ENCODE results near the gene RPL5. TPM values are rescaled to one million over a fixed set of nuclear protein-coding genes. Genes with fewer than 3 reads are reported as not detected.

The RPL5 gene
- total RNA-seq, 2 experiments from 2014 or later: 1,359 to 1,602 TPM

- ChIA-PET CTCF (interaction anchor here (0.7 to 3.2 kb wide), 7 partner anchors 10 to 152 kb away, joined by 3 to 22 read pairs (median 5); partner anchors contain the start of genes DIPK1A and RPL5), POLR2A (interaction anchor here (0.9 to 1.0 kb wide), 2 partner anchors 10 to 141 kb away, joined by 3 to 5 read pairs; partner anchors contain the start of gene RPL5)
- no peak for DNase-seq
- no peak for ATAC-seq
- Mint-ChIP-seq H3K4me1 (peaks cover 30% of the 10 kb centered on the region), H3K27me3 (no peaks in the 10 kb centered on the region), H3K9me3 (ENCODE audit: low read depth) (no peaks in the 10 kb centered on the region), H3K27ac (peak overlapping the region; percentile 37), H3K4me3 (no peak overlapping the region), H3K36me3 (ENCODE audit: low read depth) (peaks cover 66% of the 10 kb centered on the region)
- intact Hi-C loops (cut with DNase I, micrococcal nuclease): no loop called here
Measured at GRCh38 chr1:92842082-92843045, 10.5 kb downstream of the RPL5 start.

- H3K36me3 Mint-ChIP-seq (ENCODE audit: low read depth): peaks cover 59% of the 10 kb centered on the region
Measured at GRCh38 chr1:92843046-92843423, 11.2 kb downstream of the RPL5 start.

GRCh38 chr1:92843429-92844352 is 11.9 kb downstream of the RPL5 start:
- ATAC-seq: no peak
- Mint-ChIP-seq H3K27ac (peak overlapping the region; percentile 37), H3K27me3 (no peaks in the 10 kb centered on the region), H3K36me3 (ENCODE audit: low read depth) (peaks cover 52% of the 10 kb centered on the region), H3K4me3 (no peak overlapping the region), H3K9me3 (ENCODE audit: low read depth) (no peaks in the 10 kb centered on the region), H3K4me1 (peaks cover 16% of the 10 kb centered on the region)
- ChIA-PET CTCF (interaction anchor here (0.7 to 3.2 kb wide), 4 partner anchors 12 to 150 kb away, joined by 3 to 22 read pairs (median 8); partner anchors contain the start of gene RPL5), POLR2A (interaction anchor here (0.9 kb wide), 1 partner anchor 12 kb away, joined by 3 read pairs; the partner anchor contains the start of gene RPL5)
- intact Hi-C loops (cut with DNase I, micrococcal nuclease): no loop called here
- no peak for DNase-seq

More at GRCh38 chr1:92843046-92843423, 11.2 kb downstream of the RPL5 start:
- ChIA-PET CTCF (interaction anchor here (0.7 to 3.2 kb wide), 5 partner anchors 11 to 151 kb away, joined by 3 to 22 read pairs (median 7); partner anchors contain the start of genes DIPK1A and RPL5), POLR2A (interaction anchor here (0.9 kb wide), 1 partner anchor 11 kb away, joined by 3 read pairs; the partner anchor contains the start of gene RPL5)
- Mint-ChIP-seq H3K27me3 (no peaks in the 10 kb centered on the region), H3K4me3 (no peak overlapping the region), H3K4me1 (peaks cover 23% of the 10 kb centered on the region), H3K27ac (no peak overlapping the region), H3K9me3 (ENCODE audit: low read depth) (no peaks in the 10 kb centered on the region)
- ATAC-seq (no peak), DNase-seq (no peak)
- intact Hi-C loops (cut with DNase I, micrococcal nuclease): no loop called here

- H3K4me3 Mint-ChIP-seq: no peak overlapping the region
- peak overlapping the region; percentile 37 for H3K27ac Mint-ChIP-seq
- DNase-seq: no peak
- ChIA-PET CTCF (no interaction called here), POLR2A (no interaction called here)
- peaks cover 11% of the 10 kb centered on the region for H3K4me1 Mint-ChIP-seq
- ATAC-seq: no peak
- intact Hi-C loops (cut with DNase I, micrococcal nuclease): no loop called here
- no peaks in the 10 kb centered on the region for H3K9me3 Mint-ChIP-seq (ENCODE audit: low read depth)
- peaks cover 46% of the 10 kb centered on the region for H3K36me3 Mint-ChIP-seq (ENCODE audit: low read depth)
- H3K27me3 Mint-ChIP-seq: no peaks in the 10 kb centered on the region
Measured at GRCh38 chr1:92844439-92844838, 12.6 kb downstream of the RPL5 start.

GRCh38 chr1:92845908-92846307 is 14.1 kb downstream of the RPL5 start:
- Mint-ChIP-seq H3K4me3 (no peak overlapping the region), H3K27me3 (no peaks in the 10 kb centered on the region), H3K9me3 (ENCODE audit: low read depth) (no peaks in the 10 kb centered on the region), H3K36me3 (ENCODE audit: low read depth) (peaks cover 36% of the 10 kb centered on the region), H3K4me1 (peaks cover 3% of the 10 kb centered on the region), H3K27ac (no peak overlapping the region)
- DNase-seq: no peak
- intact Hi-C loops (cut with DNase I, micrococcal nuclease): no loop called here
- POLR2A ChIA-PET: interaction anchor here (0.7 kb wide), 1 partner anchor 15 kb away, joined by 3 read pairs; no protein-coding TSS in a partner anchor
- ATAC-seq: no peak
- CTCF ChIA-PET: no interaction called here

GRCh38 chr1:92848201-92848600 is 16.4 kb downstream of the RPL5 start:
- peaks cover 7% of the 10 kb centered on the region for H3K4me1 Mint-ChIP-seq
- ChIA-PET POLR2A (interaction anchor here (0.5 kb wide), 1 partner anchor 329 kb away, joined by 10 read pairs; no protein-coding TSS in a partner anchor), CTCF (interaction anchor here (1.4 to 1.5 kb wide), 3 partner anchors 9 to 146 kb away, joined by 4 to 7 read pairs (median 6); no protein-coding TSS in a partner anchor)
- peaks cover 20% of the 10 kb centered on the region for H3K36me3 Mint-ChIP-seq (ENCODE audit: low read depth)
- H3K27me3 Mint-ChIP-seq: no peaks in the 10 kb centered on the region
- H3K27ac Mint-ChIP-seq: no peak overlapping the region
- H3K4me3 Mint-ChIP-seq: no peak overlapping the region
- no peaks in the 10 kb centered on the region for H3K9me3 Mint-ChIP-seq (ENCODE audit: low read depth)
- ATAC-seq (no peak), DNase-seq (no peak)
- intact Hi-C loops (cut with DNase I, micrococcal nuclease): no loop called here

GRCh38 chr1:92850019-92850418 is 18.2 kb downstream of the RPL5 start:
- Mint-ChIP-seq H3K4me3 (no peak overlapping the region), H3K36me3 (ENCODE audit: low read depth) (peaks cover 8% of the 10 kb centered on the region), H3K9me3 (ENCODE audit: low read depth) (no peaks in the 10 kb centered on the region), H3K4me1 (peaks cover 11% of the 10 kb centered on the region), H3K27me3 (no peaks in the 10 kb centered on the region), H3K27ac (no peak overlapping the region)
- POLR2A ChIA-PET: no interaction called here
- DNase-seq (no peak), ATAC-seq (no peak)
- intact Hi-C loops (cut with DNase I, micrococcal nuclease): no loop called here
- CTCF ChIA-PET: interaction anchor here (0.8 to 1.1 kb wide), 2 partner anchors 9 to 65 kb away, joined by 3 read pairs; partner anchors contain the start of gene EVI5

GRCh38 chr1:92851729-92852128 is 19.9 kb downstream of the RPL5 start:
- Mint-ChIP-seq H3K36me3 (ENCODE audit: low read depth) (peaks cover 7% of the 10 kb centered on the region), H3K27ac (no peak overlapping the region), H3K9me3 (ENCODE audit: low read depth) (no peaks in the 10 kb centered on the region), H3K4me3 (no peak overlapping the region), H3K4me1 (peaks cover 11% of the 10 kb centered on the region), H3K27me3 (no peaks in the 10 kb centered on the region)
- ChIA-PET POLR2A (no interaction called here), CTCF (interaction anchor here (1.1 to 9.4 kb wide), 3 partner anchors 109 to 142 kb away, joined by 3 to 167 read pairs (median 156); partner anchors contain the start of gene DIPK1A)
- DNase-seq (no peak), ATAC-seq (no peak)
- intact Hi-C loops (cut with DNase I, micrococcal nuclease): no loop called here

- Mint-ChIP-seq H3K27me3 (no peaks in the 10 kb centered on the region), H3K27ac (no peak overlapping the region), H3K4me3 (no peak overlapping the region), H3K36me3 (ENCODE audit: low read depth) (peaks cover 7% of the 10 kb centered on the region), H3K9me3 (ENCODE audit: low read depth) (no peaks in the 10 kb centered on the region), H3K4me1 (peaks cover 14% of the 10 kb centered on the region)
- ChIA-PET POLR2A (no interaction called here), CTCF (interaction anchor here (8.9 to 9.4 kb wide), 2 partner anchors 107 to 140 kb away, joined by 156 to 167 read pairs; partner anchors contain the start of gene DIPK1A)
- ATAC-seq (no peak), DNase-seq (no peak)
- intact Hi-C loops (cut with DNase I, micrococcal nuclease): no loop called here
Measured at GRCh38 chr1:92853299-92853698, 21.5 kb downstream of the RPL5 start.

GRCh38 chr1:92854101-92854785 is 22.4 kb downstream of the RPL5 start:
- H3K27me3 Mint-ChIP-seq: no peaks in the 10 kb centered on the region
- no peaks in the 10 kb centered on the region for H3K9me3 Mint-ChIP-seq (ENCODE audit: low read depth)
- H3K4me3 Mint-ChIP-seq: no peak overlapping the region
- H3K27ac Mint-ChIP-seq: no peak overlapping the region
- no peak for DNase-seq
- intact Hi-C loops (cut with DNase I, micrococcal nuclease): no loop called here
- peaks cover 22% of the 10 kb centered on the region for H3K4me1 Mint-ChIP-seq
- H3K36me3 Mint-ChIP-seq (ENCODE audit: low read depth): peaks cover 7% of the 10 kb centered on the region
- POLR2A ChIA-PET: no interaction called here
- CTCF ChIA-PET: interaction anchor here (0.7 to 9.4 kb wide), 4 partner anchors 106 to 603 kb away, joined by 3 to 167 read pairs (median 80); partner anchors contain the start of gene DIPK1A
- no peak for ATAC-seq

All from activated CD4-positive, alpha-beta T cell treated with anti-CD3 and anti-CD28 coated beads for 36 hours (primary cell).